OCI-LY7 (cell line): ENCODE measurements around the gene TLR3. TPM values are rescaled to one million over a fixed set of nuclear protein-coding genes. Genes with fewer than 3 reads are reported as not detected.

Experiments used
- small RNA-seq: library from RNA; depleted of rRNA; stranded (forward); fragments of <200 nt; gene quantifications from one replicate; pipeline ENCODE3, GENCODE V24; 2014
- total RNA-seq, 2 experiments: library from RNA; depleted of rRNA in 1 of 2; stranded (reverse); fragments of >200 nt in 1 of 2; shearing (Covaris generic) in 1 of 2; gene quantifications; 2 replicates each; pipeline ENCODE4 v1.2.3, GENCODE V29; 2014 to 2022

The TLR3 gene
- total RNA-seq, 2 experiments from 2014 or later = 0.38 to 0.53 TPM

Small RNAs within 50 kb of the gene (small RNA-seq; reads per million reads assigned to genes)
- gene RF00322 = not detected
- gene RNU4-64P = not detected

Other genes starting within 250 kb of the TLR3 start
- not detected in 2 replicates for gene FAM149A, start 35.5 kb downstream of the TLR3 start, total RNA-seq (2014; rRNA removed; shearing (Covaris generic))
- not detected in 2 replicates for gene FAM149A, start 35.5 kb downstream of the TLR3 start, total RNA-seq (2022)
- gene CYP4V2, start 122.4 kb downstream of the TLR3 start, total RNA-seq (2014; rRNA removed; shearing (Covaris generic)) = 6.2 and 6.9 TPM in 2 replicates
- gene CYP4V2, start 122.4 kb downstream of the TLR3 start, total RNA-seq (2022) = 10.8 and 12.5 TPM in 2 replicates
- 0.57 TPM in 1 of 2 replicates, not detected in the other for gene KLKB1, start 158.4 kb downstream of the TLR3 start, total RNA-seq (2014; rRNA removed; shearing (Covaris generic))
- 0.24 TPM in 1 of 2 replicates, not detected in the other for gene KLKB1, start 158.4 kb downstream of the TLR3 start, total RNA-seq (2022)
- not detected in 2 replicates for gene F11, start 197.0 kb downstream of the TLR3 start, total RNA-seq (2014; rRNA removed; shearing (Covaris generic))
- gene F11, start 197.0 kb downstream of the TLR3 start, total RNA-seq (2022) = not detected in 2 replicates